GM19240 (cell line): Measurements from ENCODE around the gene ACSL4.
"Not testable (repeated sequence)": the region's sequence is repeated elsewhere in the genome, so short reads cannot be mapped to it uniquely, and the experiment has no call there.

Experiments used
- DNase-seq: peaks from one replicate; pipeline ENCODE4 v3.0.0; 2011; ENCODE audit warnings: low spot score; ENCODE audit not compliant: insufficient read length

Gene ACSL4

GRCh38 chrX:109732807-109733612 is at the start of gene ACSL4:
TSS of gene ACSL4 (minus strand) at chrX:109733257. CDS start at chrX:109683363, 49,894 bp downstream.
- no peak for DNase-seq

- DNase-seq, result no peak
Measured at GRCh38 chrX:109777749-109778148, 44.7 kb upstream of the ACSL4 start.

- DNase-seq, result no peak
Measured at GRCh38 chrX:109776986-109777385, 43.9 kb upstream of the ACSL4 start.

- DNase-seq, result no peak
Measured at GRCh38 chrX:109776432-109776831, 43.4 kb upstream of the ACSL4 start.

- no peak for DNase-seq
Measured at GRCh38 chrX:109775386-109775785, 42.3 kb upstream of the ACSL4 start.

- DNase-seq, result peak; percentile 17
Measured at GRCh38 chrX:109774706-109775105, 41.6 kb upstream of the ACSL4 start.

GRCh38 chrX:109774136-109774535 is 41.1 kb upstream of the ACSL4 start:
- no peak for DNase-seq

- no peak for DNase-seq
Measured at GRCh38 chrX:109773374-109773773, 40.3 kb upstream of the ACSL4 start.

GRCh38 chrX:109770780-109771179 is 37.7 kb upstream of the ACSL4 start:
- no peak for DNase-seq

GRCh38 chrX:109760922-109761250 is 27.8 kb upstream of the ACSL4 start:
- no peak for DNase-seq

- no peak for DNase-seq
Measured at GRCh38 chrX:109760209-109760921, 27.3 kb upstream of the ACSL4 start.

- no peak for DNase-seq
Measured at GRCh38 chrX:109753256-109753655, 20.2 kb upstream of the ACSL4 start.

- DNase-seq, result no peak
Measured at GRCh38 chrX:109751698-109752097, 18.6 kb upstream of the ACSL4 start.

- DNase-seq, result no peak
Measured at GRCh38 chrX:109749207-109749606, 16.1 kb upstream of the ACSL4 start.

GRCh38 chrX:109747681-109748080 is 14.6 kb upstream of the ACSL4 start:
- DNase-seq, result no peak

- DNase-seq, result no peak
Measured at GRCh38 chrX:109742722-109743121, 9.7 kb upstream of the ACSL4 start.

GRCh38 chrX:109740896-109741295 is 7.8 kb upstream of the ACSL4 start:
- not testable (repeated sequence) for DNase-seq

GRCh38 chrX:109740433-109740809 is 7.4 kb upstream of the ACSL4 start:
- no peak for DNase-seq

- no peak for DNase-seq
Measured at GRCh38 chrX:109739625-109740432, 6.8 kb upstream of the ACSL4 start.

- DNase-seq, result no peak
Measured at GRCh38 chrX:109735202-109735744, 2.2 kb upstream of the ACSL4 start.

GRCh38 chrX:109733613-109734083 is 591 bp upstream of the ACSL4 start:
- DNase-seq, result no peak
